Body of pancreas (tissue), 4 donors: ENCODE results near the gene EDDM3A.

ENCODE experiments used
- POLR2A ChIP-seq, 3 donors: fragments of 450-650 bp; IDR thresholded peaks; one replicate each; pipeline ENCODE4 v1.6.1; 2016; ENCODE audit warnings: antibody characterized with exemption in 3 of 3, mild to moderate bottlenecking in 2 of 3
- TF ChIP-seq, protein P1 (sequence below), 7 experiments: fragments of 450-650 bp in 4 of 7; fragments of 200-600 bp in 3 of 7; sonication (generic) in 3 of 7; IDR thresholded peaks; one replicate each; pipeline ENCODE4 v1.5.1; 2016 to 2019; ENCODE audit warnings: antibody characterized with exemption in 7 of 7

DNA sequence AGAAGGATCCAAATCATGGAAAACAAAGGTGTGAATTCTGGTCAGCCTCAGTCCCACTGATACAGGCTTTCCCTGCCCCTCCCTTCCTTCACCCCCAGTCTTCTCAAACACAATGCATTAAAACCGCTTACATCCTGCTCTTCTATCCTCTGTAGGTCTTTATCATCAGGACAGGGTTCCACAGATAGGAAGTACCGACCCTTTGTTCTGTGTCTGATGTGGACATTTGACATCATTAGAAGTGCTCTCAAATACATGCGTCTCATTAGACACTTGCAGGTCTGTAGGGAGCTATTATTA is 22.9 kb downstream of the EDDM3A start:
- TF ChIP-seq, protein P1, sequence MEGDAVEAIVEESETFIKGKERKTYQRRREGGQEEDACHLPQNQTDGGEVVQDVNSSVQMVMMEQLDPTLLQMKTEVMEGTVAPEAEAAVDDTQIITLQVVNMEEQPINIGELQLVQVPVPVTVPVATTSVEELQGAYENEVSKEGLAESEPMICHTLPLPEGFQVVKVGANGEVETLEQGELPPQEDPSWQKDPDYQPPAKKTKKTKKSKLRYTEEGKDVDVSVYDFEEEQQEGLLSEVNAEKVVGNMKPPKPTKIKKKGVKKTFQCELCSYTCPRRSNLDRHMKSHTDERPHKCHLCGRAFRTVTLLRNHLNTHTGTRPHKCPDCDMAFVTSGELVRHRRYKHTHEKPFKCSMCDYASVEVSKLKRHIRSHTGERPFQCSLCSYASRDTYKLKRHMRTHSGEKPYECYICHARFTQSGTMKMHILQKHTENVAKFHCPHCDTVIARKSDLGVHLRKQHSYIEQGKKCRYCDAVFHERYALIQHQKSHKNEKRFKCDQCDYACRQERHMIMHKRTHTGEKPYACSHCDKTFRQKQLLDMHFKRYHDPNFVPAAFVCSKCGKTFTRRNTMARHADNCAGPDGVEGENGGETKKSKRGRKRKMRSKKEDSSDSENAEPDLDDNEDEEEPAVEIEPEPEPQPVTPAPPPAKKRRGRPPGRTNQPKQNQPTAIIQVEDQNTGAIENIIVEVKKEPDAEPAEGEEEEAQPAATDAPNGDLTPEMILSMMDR (IDR thresholded peaks at IDR 0.05) = no peak
- no peak for TF ChIP-seq POLR2A (IDR thresholded peaks at IDR 0.05)
